Osteocyte (in vitro differentiated cells): ENCODE data around the gene POLRMT. TPM values are rescaled to one million over a fixed set of nuclear protein-coding genes. Genes with fewer than 3 reads are reported as not detected.

Source experiments
- DNase-seq: peaks from one replicate; pipeline ENCODE4 v3.0.0; 2021; ENCODE audit warnings: mixed read lengths; ENCODE audit not compliant: unreplicated experiment; ENCODE audit errors: extremely low spot score
- H3K27ac Mint-ChIP-seq: one replicate; pipeline ENCODE4 v1.8.0; 2021; ENCODE audit warnings: mild to moderate bottlenecking, mixed read lengths; ENCODE audit not compliant: unreplicated experiment
- H3K27me3 Mint-ChIP-seq: one replicate; pipeline ENCODE4 v1.8.0; 2021; ENCODE audit warnings: mixed read lengths; ENCODE audit not compliant: unreplicated experiment
- H3K36me3 Mint-ChIP-seq: one replicate; pipeline ENCODE4 v1.8.0; 2021; ENCODE audit warnings: mixed read lengths; ENCODE audit not compliant: unreplicated experiment
- H3K4me1 Mint-ChIP-seq: one replicate; pipeline ENCODE4 v1.8.0; 2021; ENCODE audit warnings: mixed read lengths; ENCODE audit not compliant: unreplicated experiment
- H3K4me3 Mint-ChIP-seq: one replicate; pipeline ENCODE4 v1.8.0; 2021; ENCODE audit warnings: mild to moderate bottlenecking, moderate library complexity, mixed read lengths; ENCODE audit not compliant: unreplicated experiment
- H3K9me3 Mint-ChIP-seq: one replicate; pipeline ENCODE4 v1.8.0; 2021; ENCODE audit warnings: mixed read lengths; ENCODE audit not compliant: unreplicated experiment
- total RNA-seq: library from RNA; stranded (reverse); gene quantifications from 2 replicates; pipeline ENCODE4 v1.2.1, GENCODE V29; 2021
- TF ChIP-seq, protein P1 (sequence below): fragments of 200-600 bp; sonication (generic); IDR thresholded peaks from 2 replicates; pipeline ENCODE4 v1.5.0; 2021; ENCODE audit warnings: antibody characterized with exemption, mild to moderate bottlenecking, moderate library complexity

The POLRMT gene
- total RNA-seq, 1 donor from 2014 or later = 44.6 TPM

DNA sequence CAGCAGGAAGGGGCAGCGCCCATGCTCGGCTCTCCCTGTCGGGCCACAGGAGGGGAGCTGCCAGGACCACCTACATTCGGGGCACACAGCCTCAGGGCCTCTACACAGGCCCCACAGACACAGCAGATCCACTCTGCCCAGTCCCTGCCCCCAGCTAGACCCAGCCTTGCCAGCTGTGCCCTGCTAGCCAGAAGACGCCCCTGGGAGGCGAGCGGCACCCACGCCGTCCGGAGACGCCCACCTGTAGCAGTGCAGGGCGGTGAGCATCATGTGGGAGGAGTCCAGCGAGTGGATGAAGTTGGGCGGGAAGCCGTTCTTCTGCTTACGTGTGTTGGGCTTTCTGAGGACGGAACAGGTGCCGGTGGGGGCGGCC, 15.1 kb downstream of the POLRMT start:
- TF ChIP-seq, protein P1, sequence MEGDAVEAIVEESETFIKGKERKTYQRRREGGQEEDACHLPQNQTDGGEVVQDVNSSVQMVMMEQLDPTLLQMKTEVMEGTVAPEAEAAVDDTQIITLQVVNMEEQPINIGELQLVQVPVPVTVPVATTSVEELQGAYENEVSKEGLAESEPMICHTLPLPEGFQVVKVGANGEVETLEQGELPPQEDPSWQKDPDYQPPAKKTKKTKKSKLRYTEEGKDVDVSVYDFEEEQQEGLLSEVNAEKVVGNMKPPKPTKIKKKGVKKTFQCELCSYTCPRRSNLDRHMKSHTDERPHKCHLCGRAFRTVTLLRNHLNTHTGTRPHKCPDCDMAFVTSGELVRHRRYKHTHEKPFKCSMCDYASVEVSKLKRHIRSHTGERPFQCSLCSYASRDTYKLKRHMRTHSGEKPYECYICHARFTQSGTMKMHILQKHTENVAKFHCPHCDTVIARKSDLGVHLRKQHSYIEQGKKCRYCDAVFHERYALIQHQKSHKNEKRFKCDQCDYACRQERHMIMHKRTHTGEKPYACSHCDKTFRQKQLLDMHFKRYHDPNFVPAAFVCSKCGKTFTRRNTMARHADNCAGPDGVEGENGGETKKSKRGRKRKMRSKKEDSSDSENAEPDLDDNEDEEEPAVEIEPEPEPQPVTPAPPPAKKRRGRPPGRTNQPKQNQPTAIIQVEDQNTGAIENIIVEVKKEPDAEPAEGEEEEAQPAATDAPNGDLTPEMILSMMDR = no peak
- Mint-ChIP-seq H3K4me3 (no peak overlapping the region), H3K27ac (no peak overlapping the region), H3K9me3 (no peaks in the 10 kb centered on the region), H3K27me3 (no peaks in the 10 kb centered on the region), H3K4me1 (no peaks in the 10 kb centered on the region), H3K36me3 (peaks cover 20% of the 10 kb centered on the region)
- DNase-seq = no peak

DNA sequence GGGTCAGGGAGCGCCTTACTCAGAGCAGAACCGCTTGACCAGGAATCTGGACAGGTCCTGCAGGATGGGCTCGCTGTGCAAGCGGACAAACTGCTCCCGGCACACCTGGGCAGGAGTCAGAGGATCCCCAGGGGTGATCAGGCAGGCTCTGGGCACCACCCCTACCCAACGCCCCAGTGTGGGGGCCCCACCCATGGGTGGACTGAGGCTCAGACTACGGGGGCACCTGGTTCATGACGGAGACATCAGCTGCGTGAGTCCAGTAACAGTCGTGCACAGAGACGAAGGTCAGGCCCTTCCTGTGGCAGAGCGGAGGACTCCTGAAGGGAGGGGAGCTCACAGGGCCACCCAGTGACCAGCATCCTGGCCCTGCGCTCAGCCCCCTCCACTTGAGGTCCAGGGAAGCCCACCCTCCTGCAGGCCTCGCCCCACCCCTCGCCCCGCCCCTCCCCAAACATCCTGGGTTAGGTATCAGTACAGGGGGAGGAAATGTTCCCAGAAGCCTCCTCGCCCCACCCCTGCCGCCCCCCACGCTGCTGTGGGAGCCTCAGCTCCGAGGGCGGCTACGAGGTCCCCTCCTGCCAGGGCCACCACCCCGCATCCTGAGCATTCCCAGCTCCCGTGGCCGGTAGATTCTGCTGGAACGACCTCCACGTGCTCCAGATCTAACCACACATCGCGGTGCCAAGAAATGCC, 15.6 kb downstream of the POLRMT start:
- no peak overlapping the region for H3K27ac Mint-ChIP-seq
- H3K4me1 Mint-ChIP-seq = no peaks in the 10 kb centered on the region
- TF ChIP-seq, protein P1 = no peak
- no peak for DNase-seq
- no peak overlapping the region for H3K4me3 Mint-ChIP-seq
- H3K9me3 Mint-ChIP-seq = no peaks in the 10 kb centered on the region
- peaks cover 23% of the 10 kb centered on the region for H3K36me3 Mint-ChIP-seq
- H3K27me3 Mint-ChIP-seq = no peaks in the 10 kb centered on the region

DNA sequence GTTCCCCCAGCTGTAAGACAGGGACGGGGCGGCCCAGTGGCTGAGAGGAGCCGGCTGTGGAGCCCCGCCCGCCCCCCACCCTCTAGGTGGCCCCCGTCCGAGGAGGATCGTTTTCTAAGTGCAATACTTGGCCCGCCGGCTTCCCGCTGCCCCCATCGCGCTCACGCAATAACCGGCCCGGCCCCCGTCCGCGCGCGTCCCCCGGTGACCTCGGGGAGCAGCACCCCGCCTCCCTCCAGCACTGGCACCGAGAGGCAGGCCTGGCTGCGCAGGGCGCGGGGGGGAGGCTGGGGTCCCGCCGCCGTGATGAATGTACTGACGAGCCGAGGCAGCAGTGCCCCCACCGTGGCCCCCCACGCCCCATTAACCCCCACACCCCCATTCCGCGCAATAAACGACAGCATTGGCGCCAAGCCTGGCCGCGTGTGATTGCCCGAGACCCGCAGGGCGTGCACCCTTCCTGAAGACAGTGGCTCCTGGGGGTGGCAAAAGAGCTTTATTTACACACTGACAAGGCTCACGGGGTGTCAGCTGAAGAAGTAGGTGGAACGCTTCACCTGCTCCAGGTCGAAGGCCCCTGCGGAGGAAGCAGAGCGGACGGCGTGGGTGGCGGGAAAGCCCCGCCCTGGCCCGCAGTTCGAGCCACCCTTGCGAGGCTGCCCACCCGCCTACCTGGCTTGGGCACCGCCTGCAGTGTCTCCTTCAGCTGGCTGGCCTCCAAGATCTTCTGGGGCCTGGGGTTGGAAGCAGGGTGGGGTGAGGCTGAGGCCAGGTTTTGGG, 16.4 kb downstream of the POLRMT start:
- H3K36me3 Mint-ChIP-seq = peaks cover 23% of the 10 kb centered on the region
- H3K9me3 Mint-ChIP-seq = no peaks in the 10 kb centered on the region
- H3K27ac Mint-ChIP-seq = no peak overlapping the region
- H3K27me3 Mint-ChIP-seq = no peaks in the 10 kb centered on the region
- no peak for DNase-seq
- no peak overlapping the region for H3K4me3 Mint-ChIP-seq
- H3K4me1 Mint-ChIP-seq = peaks cover 2% of the 10 kb centered on the region
- TF ChIP-seq, protein P1 = no peak

DNA sequence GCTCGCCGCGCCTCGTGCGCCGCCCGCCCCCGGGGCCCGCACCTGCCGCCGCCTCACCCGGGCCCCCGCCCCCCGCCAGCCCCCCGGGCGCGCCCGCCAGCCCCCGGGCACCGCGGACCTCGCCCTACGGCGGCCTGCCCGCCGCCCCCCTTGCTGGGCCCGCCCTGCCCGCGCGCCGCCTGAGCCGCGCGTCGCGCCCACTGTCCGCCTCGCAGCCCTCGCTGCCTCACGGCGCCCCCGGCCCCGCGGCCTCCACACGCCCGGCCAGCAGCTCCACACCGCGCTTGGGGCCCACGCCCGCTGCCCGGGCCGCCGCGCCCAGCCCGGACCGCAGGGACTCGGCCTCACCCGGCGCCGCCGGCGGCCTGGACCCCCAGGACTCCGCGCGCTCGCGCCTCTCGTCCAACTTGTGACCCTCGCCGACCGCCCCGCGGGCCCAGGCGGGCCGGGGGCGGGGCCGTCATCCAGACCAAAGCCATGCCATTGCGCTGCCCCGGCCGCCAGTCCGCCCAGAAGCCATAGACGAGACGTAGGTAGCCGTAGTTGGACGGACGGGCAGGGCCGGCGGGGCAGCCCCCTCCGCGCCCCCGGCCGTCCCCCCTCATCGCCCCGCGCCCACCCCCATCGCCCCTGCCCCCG, 17.2 kb downstream of the POLRMT start:
- Mint-ChIP-seq H3K27me3 (no peaks in the 10 kb centered on the region), H3K36me3 (peaks cover 21% of the 10 kb centered on the region), H3K4me3 (no peak overlapping the region), H3K27ac (no peak overlapping the region), H3K9me3 (no peaks in the 10 kb centered on the region), H3K4me1 (peaks cover 9% of the 10 kb centered on the region)
- DNase-seq = no peak
- TF ChIP-seq, protein P1 = no peak

DNA sequence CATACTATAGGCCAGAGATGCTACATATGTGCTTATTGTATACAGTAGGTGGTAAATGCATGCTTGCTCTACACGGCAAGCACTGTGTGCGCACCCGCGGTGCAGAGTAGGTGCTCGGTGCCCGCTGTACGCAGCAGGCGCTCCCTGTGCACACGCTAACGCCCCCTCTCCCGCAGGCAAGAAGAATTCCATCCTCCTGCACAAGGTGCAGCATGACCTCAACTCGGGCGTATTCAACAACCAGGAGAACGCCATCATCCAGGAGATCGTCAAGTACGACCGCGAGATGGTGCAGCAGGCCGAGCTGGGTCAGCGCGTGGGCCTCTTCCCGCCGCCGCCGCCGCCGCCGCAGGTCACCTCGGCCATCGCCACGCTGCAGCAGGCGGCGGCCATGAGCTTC, 17.7 kb downstream of the POLRMT start:
- no peak for DNase-seq
- H3K4me1 Mint-ChIP-seq = peaks cover 14% of the 10 kb centered on the region
- H3K27me3 Mint-ChIP-seq = no peaks in the 10 kb centered on the region
- H3K4me3 Mint-ChIP-seq = no peak overlapping the region
- H3K9me3 Mint-ChIP-seq = no peaks in the 10 kb centered on the region
- no peak overlapping the region for H3K27ac Mint-ChIP-seq
- H3K36me3 Mint-ChIP-seq = peaks cover 21% of the 10 kb centered on the region
- TF ChIP-seq, protein P1 = no peak
